Glomerular visceral epithelial cell (primary cell): ENCODE measurements around the gene PPP1R7.

ENCODE experiments used
- DNase-seq: peaks from one replicate; pipeline ENCODE4 v3.0.0-alpha.2; 2016; ENCODE audit errors: extremely low spot score

PPP1R7 gene

GRCh38 chr2:241213567-241213966 lies 63.3 kb downstream of the PPP1R7 start:
- DNase-seq = no peak

DNA sequence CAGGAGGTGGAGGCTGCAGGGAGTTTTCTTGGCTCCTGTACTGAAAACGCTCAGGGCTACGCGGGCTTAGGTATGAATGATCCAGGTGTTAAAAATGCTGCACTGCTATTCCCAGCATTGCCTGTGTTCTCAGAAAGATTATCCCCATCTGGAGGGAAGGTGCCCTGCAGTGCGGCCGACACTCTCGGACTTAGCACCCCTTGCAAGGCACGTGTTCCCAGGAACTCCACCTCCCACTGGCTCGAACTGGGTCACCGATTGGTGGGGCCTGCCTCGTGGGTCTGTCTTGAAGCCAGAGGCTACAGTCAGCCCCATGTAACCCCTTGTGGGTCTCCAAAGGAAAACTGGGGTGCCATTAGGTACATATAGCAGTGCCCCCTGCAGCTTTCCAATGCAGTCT lies 63.9 kb downstream of the PPP1R7 start:
- no peak for DNase-seq

GRCh38 chr2:241214766-241215165 lies 64.5 kb downstream of the PPP1R7 start:
- no peak for DNase-seq

DNA sequence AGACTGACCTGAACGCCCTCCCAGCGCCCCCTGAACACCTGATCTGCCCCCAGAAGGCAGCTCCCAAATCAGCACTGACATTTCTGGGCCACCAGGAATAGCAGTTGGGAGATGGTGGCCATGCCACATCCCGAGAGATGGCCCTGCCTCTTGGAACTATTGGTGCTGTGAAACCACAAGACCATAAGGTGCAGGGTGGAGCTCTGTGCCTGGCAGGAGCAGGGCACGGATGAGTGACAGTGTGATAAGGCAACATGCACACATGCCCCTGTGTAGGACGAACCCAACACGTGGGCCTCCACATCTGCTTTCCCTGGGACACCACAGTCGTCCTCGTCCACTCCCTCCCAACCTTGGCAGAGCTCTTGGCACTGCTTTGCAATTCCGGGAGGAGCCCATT lies 65.2 kb downstream of the PPP1R7 start:
- no peak for DNase-seq

GRCh38 chr2:241216211-241216761 lies 66.0 kb downstream of the PPP1R7 start:
- DNase-seq = no peak

- peak; percentile 88 for DNase-seq
These were observed 67.2 kb downstream of the PPP1R7 start for GRCh38 chr2:241217320-241218031.

DNA sequence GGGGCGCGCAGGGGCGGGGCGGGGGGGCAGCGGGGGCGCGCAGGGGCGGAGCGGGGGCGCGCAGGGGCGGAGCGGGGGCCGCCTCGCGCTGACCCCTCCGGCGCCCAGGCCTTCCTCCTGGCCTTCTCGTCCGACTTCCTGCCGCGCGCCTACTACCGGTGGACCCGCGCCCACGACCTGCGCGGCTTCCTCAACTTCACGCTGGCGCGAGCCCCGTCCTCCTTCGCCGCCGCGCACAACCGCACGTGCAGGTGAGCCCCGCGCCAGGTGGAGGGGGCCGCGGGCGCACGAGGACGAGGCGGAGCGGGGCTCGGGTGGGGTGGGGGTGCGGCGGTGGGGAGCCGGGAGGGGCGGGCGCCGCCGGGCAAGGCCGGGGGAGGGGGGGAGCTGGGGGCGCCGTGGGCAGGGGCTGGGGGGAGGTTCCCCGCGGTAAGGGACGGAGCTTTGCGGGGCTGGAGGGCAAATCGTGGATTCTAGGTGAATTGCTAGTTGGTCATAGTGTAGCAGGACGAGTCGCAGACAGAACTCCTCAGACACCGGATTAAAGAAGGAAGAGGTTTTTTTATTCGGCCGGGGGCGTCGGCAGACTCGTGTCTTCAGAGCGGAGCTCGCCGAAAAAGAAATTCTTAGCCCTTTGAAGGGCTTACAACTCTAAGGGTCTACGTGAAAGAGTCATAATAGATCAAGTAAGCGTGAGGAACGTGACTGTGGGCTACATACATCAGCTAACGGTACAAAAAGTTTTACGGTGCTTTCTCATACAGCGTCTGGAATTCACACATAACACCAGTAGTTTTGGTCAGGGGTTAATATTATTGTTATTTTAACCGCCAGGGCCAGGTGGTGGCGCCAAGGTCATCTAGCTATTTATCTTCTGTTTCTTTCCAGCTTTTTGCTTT lies 68.1 kb downstream of the PPP1R7 start:
- DNase-seq = peak; percentile 63

- no peak for DNase-seq
These were observed 68.7 kb downstream of the PPP1R7 start for GRCh38 chr2:241219030-241219382.

DNA sequence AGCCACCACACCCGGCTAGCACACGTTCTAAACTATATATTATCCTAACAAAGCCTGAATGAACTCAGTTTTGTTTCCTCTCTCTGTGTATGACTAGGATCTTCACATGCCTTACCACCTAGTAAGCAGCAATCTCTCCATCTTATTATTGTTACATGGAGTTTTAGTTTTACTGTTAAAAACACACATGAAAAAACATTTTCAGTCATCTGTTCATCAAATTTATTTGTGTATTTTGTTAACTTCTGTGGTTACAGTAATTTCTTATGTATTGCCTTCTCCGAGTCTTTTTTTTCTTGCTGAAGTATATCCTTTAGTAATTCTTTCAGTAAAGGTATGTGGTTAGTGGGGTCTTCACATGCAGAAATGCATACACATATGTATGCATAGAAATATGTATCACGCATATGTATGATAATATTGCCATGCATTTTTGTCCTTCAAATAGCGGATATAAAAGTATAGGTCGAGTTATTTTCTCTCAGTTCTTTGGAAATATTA lies 69.6 kb downstream of the PPP1R7 start:
- DNase-seq = no peak

GRCh38 chr2:241223211-241224017 lies 73.1 kb downstream of the PPP1R7 start:
- peak; percentile 34 for DNase-seq

DNA sequence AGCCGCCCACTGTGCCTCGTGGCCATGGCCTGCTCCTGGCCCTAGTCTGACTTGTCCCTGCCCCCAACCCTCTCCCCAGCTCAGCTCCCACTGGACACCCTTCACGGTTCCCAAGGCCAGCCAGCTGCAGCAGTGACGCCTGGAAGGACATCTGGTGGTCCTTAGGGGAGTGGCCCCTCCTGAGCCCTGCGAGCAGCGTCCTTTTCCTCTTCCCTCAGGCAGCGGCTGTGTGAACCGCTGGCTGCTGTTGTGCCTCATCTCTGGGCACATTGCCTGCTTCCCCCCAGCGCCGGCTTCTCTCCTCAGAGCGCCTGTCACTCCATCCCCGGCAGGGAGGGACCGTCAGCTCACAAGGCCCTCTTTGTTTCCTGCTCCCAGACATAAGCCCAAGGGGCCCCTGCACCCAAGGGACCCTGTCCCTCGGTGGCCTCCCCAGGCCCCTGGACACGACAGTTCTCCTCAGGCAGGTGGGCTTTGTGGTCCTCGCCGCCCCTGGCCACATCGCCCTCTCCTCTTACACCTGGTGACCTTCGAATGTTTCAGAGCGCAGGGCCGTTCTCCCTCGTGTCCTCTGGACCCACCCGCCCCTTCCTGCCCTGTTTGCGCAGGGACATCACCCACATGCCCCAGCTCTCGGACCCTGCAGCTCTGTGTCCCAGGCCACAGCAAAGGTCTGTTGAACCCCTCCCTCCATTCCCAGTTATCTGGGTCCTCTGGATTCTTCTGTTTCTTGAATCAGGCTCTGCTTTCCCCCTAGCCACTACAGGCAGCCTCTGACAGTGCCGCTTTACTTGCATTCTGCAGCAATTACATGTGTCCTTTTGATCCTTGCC lies 74.0 kb downstream of the PPP1R7 start:
- DNase-seq = peak; percentile 31

DNA sequence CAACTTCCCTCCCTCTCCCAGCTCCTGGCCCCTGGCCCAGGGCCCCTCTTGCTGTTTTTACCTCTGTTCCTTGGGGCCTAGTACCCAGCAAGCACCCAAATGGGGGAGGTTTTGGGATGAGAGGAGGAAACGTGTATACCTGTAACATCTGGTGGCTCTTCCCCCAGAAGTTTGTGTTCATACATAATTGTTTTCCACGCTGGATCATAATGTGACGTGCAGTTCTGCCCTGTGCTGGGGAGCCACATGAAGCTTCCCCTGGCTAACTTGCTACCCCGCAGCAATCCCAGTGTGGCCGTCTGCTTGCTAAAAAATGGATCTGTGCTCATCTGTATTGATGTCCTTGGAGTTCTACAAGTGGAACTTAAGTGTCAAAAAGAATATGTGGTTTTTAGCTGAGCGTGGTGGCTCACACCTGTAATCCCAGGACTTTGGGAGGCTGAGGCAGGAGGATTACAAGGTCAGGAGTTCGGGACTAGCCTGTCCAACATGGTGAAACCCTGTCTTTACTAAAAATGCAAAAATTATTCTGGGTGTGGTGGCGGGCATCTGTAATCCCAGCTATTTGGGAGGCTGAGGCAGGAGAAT lies 74.7 kb downstream of the PPP1R7 start:
- DNase-seq = no peak

DNA sequence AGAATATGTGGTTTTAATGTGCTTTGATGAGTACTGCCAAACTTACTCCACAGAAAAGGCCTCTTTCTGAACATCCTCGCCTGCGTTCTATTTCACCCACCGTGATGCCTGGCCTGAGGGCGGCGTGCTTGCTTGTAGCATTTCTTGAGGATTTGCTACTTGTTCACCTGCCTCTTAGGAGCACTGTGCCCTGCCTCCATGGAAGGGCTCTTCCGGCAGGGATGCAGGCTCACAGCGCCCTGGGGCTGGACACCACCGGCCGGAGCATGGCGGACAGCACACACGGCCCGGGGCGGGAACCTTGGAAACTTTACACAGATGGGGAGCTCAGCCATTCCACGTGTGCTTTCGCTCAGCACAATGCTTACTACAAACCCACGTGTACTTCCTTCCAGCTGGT lies 75.3 kb downstream of the PPP1R7 start:
- no peak for DNase-seq

DNA sequence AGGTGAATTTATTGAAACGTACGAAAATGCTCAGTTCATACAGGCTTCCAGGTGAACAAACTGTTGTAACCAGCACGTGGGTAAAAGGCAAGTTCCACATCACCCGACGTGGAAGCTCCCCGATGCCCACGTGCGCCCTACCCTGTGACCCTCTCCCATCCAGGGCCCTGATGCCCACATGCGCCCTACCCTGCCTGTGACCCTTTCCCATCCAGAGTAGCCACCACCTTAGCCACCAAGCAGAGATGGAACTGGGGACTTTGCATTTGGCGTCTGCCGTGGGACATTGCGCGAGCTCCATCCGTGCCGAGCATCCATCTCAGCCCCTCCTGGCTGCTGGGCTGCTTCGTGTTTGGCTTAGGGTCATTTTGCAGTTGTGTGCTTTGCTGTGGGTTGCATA lies 75.7 kb downstream of the PPP1R7 start:
- DNase-seq = no peak

DNA sequence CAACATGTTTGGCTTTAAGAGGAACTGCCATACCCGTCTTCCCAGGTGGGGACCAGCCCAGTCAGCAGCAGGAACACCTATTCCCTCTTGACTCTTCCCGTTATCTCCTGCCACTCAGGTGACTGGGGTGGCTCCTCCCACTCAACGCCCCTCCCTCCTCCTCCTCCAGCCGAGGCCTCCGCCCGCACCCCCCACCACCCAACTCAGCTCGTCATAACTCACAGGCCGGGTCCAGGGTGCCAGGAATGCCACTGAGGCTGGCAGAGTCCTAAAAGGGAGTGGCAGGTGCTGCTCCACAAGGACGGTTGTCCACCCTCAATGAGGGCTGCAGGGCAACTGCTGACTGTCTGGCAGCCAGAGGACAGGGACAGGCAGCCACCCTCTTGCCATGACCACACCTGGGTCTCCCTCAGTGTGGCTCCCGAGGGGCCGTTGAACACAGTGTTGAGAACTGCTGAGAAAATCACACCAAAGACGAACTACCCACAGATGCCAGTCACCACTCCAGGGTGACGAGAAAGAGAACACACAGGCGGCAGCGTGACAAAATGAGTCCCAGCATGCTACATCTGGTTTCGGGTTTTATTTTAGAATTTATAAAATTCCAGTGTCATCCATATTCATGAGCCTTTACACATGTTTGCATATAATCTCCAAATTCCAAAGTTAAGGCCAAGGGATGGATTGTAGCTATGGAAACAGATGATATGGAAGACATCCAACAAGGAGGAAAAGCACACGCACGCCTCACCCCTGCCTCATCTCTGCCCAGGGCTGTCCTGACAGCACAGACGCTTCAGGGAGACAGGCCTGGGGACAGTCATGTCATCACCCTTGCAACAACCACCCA lies 76.7 kb downstream of the PPP1R7 start:
- no peak for DNase-seq

DNA sequence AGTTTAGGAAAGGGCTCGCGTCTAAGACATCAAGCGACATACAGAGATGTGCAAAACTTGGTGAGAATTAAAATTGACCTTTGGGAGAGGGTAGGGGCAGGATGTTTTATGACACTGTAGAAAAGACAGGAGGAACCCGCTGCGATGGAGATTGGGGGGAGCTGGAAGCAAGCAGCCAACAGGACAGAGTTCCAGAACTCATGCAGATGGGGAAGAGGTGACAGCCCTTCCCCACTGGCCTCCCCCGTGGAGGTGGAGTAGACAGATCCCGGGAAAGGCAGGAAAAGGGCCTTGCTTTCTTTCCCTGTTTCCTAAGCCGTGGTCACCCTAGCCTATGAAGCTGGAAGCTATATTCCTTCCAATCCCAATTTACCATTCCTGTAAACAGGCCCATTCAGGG lies 77.3 kb downstream of the PPP1R7 start:
- no peak for DNase-seq

- no peak for DNase-seq
These were observed 78.0 kb downstream of the PPP1R7 start for GRCh38 chr2:241228081-241228859.

DNA sequence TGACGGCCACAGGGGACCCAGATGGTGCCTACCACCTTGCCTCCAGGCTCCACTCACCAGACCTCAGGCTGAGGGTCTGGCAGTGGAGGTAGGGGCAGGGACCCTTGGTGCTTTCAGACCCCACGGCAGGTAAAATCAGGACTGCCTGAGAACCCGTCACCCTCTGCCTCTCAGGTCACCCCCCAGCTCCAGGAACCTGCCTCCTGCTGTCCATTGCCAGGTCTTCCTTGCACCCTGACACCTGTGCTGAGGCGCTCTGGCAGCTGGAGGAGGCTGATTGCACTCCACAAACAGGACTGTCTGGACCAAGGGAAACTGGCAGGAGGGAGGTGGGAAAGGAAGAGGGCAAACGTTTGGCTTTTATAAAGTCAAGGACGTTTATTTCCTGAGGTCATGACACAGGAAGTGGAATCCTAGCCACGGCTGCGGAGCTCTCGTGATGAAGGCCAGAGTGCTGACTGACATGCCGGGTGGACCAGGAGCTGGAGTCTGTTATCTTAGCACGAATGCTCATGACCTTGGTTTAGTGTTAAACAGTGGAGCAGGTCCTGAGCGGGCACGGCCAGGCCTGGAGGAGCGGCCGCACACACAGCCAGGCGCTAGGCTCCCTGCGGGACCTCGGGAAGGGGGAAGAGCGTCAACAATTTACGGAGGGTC lies 78.7 kb downstream of the PPP1R7 start:
- DNase-seq = no peak
